NCI-H146 treated with DMSO at 0.1 percent for 48 hours (cell line): ENCODE measurements around the gene UBTD1.
"Not testable (repeated sequence)": the region's sequence is repeated elsewhere in the genome, so short reads cannot be mapped to it uniquely, and the experiment has no call there.

Experiments used
- DNase-seq: peaks from one replicate; lab custom pipeline; 2025; ENCODE audit not compliant: unreplicated experiment; lab: John Stamatoyannopoulos, UW

The UBTD1 gene

GRCh38 chr10:97514344-97514743, 15.6 kb downstream of the UBTD1 start:
- DNase-seq = no peak

GRCh38 chr10:97515271-97515978, 16.7 kb downstream of the UBTD1 start:
- DNase-seq = no peak

- no peak for DNase-seq
These were observed 18.5 kb downstream of the UBTD1 start for GRCh38 chr10:97517096-97517750.

- no peak for DNase-seq
These were observed 19.1 kb downstream of the UBTD1 start for GRCh38 chr10:97517778-97518300.

- no peak for DNase-seq
These were observed 19.7 kb downstream of the UBTD1 start for GRCh38 chr10:97518301-97519043.

GRCh38 chr10:97519342-97519741, 20.6 kb downstream of the UBTD1 start:
- no peak for DNase-seq

- DNase-seq = no peak
These were observed 21.8 kb downstream of the UBTD1 start for GRCh38 chr10:97520520-97520919.

- no peak for DNase-seq
These were observed 22.4 kb downstream of the UBTD1 start for GRCh38 chr10:97520978-97521761.

- no peak for DNase-seq
These were observed 23.3 kb downstream of the UBTD1 start for GRCh38 chr10:97522071-97522470.

- DNase-seq = no peak
These were observed 24.2 kb downstream of the UBTD1 start for GRCh38 chr10:97522937-97523336.

- DNase-seq = no peak
These were observed 26.4 kb downstream of the UBTD1 start for GRCh38 chr10:97525086-97525485.

GRCh38 chr10:97525683-97526110, 27.0 kb downstream of the UBTD1 start:
- DNase-seq = no peak

GRCh38 chr10:97528876-97529275, 30.2 kb downstream of the UBTD1 start:
- DNase-seq = not testable (repeated sequence)

- DNase-seq = no peak
These were observed 31.2 kb downstream of the UBTD1 start for GRCh38 chr10:97529685-97530465.

- DNase-seq = no peak
These were observed 32.8 kb downstream of the UBTD1 start for GRCh38 chr10:97531401-97531986.

- DNase-seq = no peak
These were observed 34.4 kb downstream of the UBTD1 start for GRCh38 chr10:97532935-97533671.

- DNase-seq = no peak
These were observed 35.2 kb downstream of the UBTD1 start for GRCh38 chr10:97533888-97534287.

- DNase-seq = no peak
These were observed 36.1 kb downstream of the UBTD1 start for GRCh38 chr10:97534746-97535367.
